ENCODE data around the gene PCDHA5.
"Not testable (repeated sequence)": the region's sequence is repeated elsewhere in the genome, so short reads cannot be mapped to it uniquely, and the experiment has no call there.

DNA sequence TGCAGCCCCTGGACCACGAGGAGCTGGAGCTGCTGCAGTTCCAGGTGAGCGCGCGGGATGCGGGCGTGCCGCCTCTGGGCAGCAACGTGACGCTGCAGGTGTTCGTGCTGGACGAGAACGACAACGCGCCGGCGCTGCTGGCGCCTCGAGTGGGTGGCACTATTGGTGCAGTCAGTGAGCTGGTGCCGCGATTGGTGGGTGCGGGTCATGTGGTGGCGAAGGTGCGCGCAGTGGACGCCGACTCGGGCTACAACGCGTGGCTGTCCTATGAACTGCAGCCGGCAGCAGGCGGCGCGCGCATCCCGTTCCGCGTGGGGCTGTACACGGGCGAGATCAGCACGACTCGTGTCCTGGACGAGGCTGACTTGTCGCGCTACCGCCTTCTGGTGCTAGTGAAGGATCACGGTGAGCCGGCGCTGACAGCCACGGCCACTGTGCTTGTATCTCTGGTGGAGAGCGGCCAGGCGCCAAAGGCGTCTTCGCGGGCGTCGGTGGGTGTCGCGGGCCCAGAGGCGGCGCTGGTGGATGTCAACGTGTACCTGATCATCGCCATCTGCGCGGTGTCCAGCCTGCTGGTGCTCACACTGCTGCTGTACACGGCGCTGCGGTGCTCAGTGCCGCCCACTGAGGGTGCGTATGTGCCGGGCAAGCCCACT is 33.4 kb upstream of the PCDHA5 start:
- not testable (repeated sequence) for TF ChIP-seq KLF16 (CRISPR knock-in tag; IDR thresholded peaks at IDR 0.05); PHB2 (IDR thresholded peaks at IDR 0.05; ENCODE audit: partially characterized antibody)
